B cell (primary cell): ENCODE measurements around the gene RP9. TPM values are rescaled to one million over a fixed set of nuclear protein-coding genes. Genes with fewer than 3 reads are reported as not detected.
A peak's percentile ranks its signal among the peaks of the same experiment; 100 is the strongest.

ENCODE experiments used
- ATAC-seq: fragments of 200-7000 bp; cut with Tn5 transposase; one replicate; pipeline ENCODE4 v1.10.0; 2021; ENCODE audit warnings: low read depth, mild to moderate bottlenecking, moderate number of reproducible peaks, moderate library complexity
- CTCF ChIA-PET: fragments of 350-600 bp; sonication (Branson Sonifier 250); formaldehyde crosslinking; loops from one replicate; lab custom pipeline; 2021; ENCODE audit warnings: antibody characterized with exemption, inconsistent platforms; lab: Charles Lee
- POLR2A ChIA-PET: fragments of 350-600 bp; sonication (Branson Sonifier 250); formaldehyde crosslinking; loops from one replicate; lab custom pipeline; 2021; ENCODE audit warnings: antibody characterized with exemption; lab: Charles Lee
- DNase-seq: peaks from one replicate; pipeline ENCODE4 v3.0.0; 2013
- H2AFZ ChIP-seq: 2 replicates; pipeline ENCODE4 v1.6.1; 2012; ENCODE audit warnings: mild to moderate bottlenecking, low read depth, low read length; ENCODE audit not compliant: insufficient read depth, poor library complexity, severe bottlenecking
- H3K27ac ChIP-seq, 2 donors: 1 replicate in 1 of 2; 2 replicates in 1 of 2; pipeline ENCODE4 v1.5.1; 2012 to 2013; ENCODE audit warnings: low read length in 2 of 2, mild to moderate bottlenecking in 2 of 2, moderate library complexity in 1 of 2
- H3K27me3 ChIP-seq, 4 experiments: fragments of 200-600 bp in 1 of 4; sonication (generic) in 1 of 4; replicated peaks in 1 of 4; 1 replicate in 2 of 4; 2 replicates in 2 of 4; pipeline versions ENCODE4 v1.6.1 to v1.7.0; 2013 to 2016; ENCODE audit warnings: low read length in 3 of 4, mild to moderate bottlenecking in 2 of 4, mixed read lengths in 1 of 4, moderate library complexity in 1 of 4; ENCODE audit not compliant: insufficient read depth in 4 of 4, control insufficient read depth in 3 of 4; ENCODE audit errors: control extremely low read depth in 1 of 4
- H3K36me3 ChIP-seq, 2 experiments: replicated peaks in 1 of 2; 1 replicate in 1 of 2; 2 replicates in 1 of 2; pipeline versions ENCODE4 v1.6.1 to v1.7.1; 2013; ENCODE audit warnings: low read length in 1 of 2; ENCODE audit not compliant: insufficient read depth in 2 of 2, control insufficient read depth in 1 of 2; ENCODE audit errors: control extremely low read depth in 1 of 2, extremely low read depth in 1 of 2
- H3K4me1 ChIP-seq, 2 donors: fragments of 200-600 bp in 1 of 2; sonication (generic) in 1 of 2; 1 replicate in 1 of 2; 2 replicates in 1 of 2; pipeline versions ENCODE4 v1.5.1 to v1.6.1; 2013 to 2017; ENCODE audit warnings: low read length in 2 of 2; ENCODE audit not compliant: control insufficient read depth in 2 of 2, insufficient read depth in 2 of 2
- H3K4me2 ChIP-seq: replicated peaks from 2 replicates; pipeline ENCODE3; 2012; ENCODE audit warnings: mild to moderate bottlenecking, low read depth, low read length; ENCODE audit not compliant: poor library complexity, severe bottlenecking
- H3K4me3 ChIP-seq, 5 experiments: fragments of 200-600 bp in 1 of 5; sonication (generic) in 1 of 5; 1 replicate in 3 of 5; 2 replicates in 2 of 5; pipeline versions ENCODE4 v1.5.1 to v1.7.0; 2011 to 2016; ENCODE audit warnings: low read length in 4 of 5, mild to moderate bottlenecking in 4 of 5, low read depth in 2 of 5, control low read depth in 1 of 5, moderate library complexity in 1 of 5; ENCODE audit not compliant: insufficient read depth in 1 of 5; ENCODE audit errors: control extremely low read depth in 1 of 5, extremely low read depth in 1 of 5
- H3K79me2 ChIP-seq: fragments of 200-600 bp; sonication (generic); one replicate; pipeline ENCODE4 v1.6.0; 2016; ENCODE audit warnings: low read length; ENCODE audit not compliant: control insufficient read depth, insufficient read depth
- H3K9ac ChIP-seq: fragments of 200-600 bp; sonication (generic); 2 replicates; pipeline ENCODE4 v1.6.1; 2017; ENCODE audit warnings: mild to moderate bottlenecking, low read length, moderate library complexity
- H3K9me3 ChIP-seq, 3 donors: one replicate each; pipeline versions ENCODE4 v1.6.1 to v1.7.1; 2013; ENCODE audit warnings: low read length in 2 of 3; ENCODE audit not compliant: control insufficient read depth in 2 of 3, insufficient read depth in 1 of 3; ENCODE audit errors: control extremely low read depth in 1 of 3
- H4K20me1 ChIP-seq: 2 replicates; pipeline ENCODE4 v1.6.0; 2012; ENCODE audit warnings: mild to moderate bottlenecking, low read length; ENCODE audit not compliant: insufficient read depth, control insufficient read depth, poor library complexity, severe bottlenecking
- H3K27ac Mint-ChIP-seq: one replicate; pipeline ENCODE4 v1.8.0; 2021; ENCODE audit warnings: mixed read lengths
- H3K27me3 Mint-ChIP-seq: one replicate; pipeline ENCODE4 v1.8.0; 2021; ENCODE audit warnings: mixed read lengths
- H3K4me1 Mint-ChIP-seq: one replicate; pipeline ENCODE4 v1.8.0; 2021; ENCODE audit warnings: mixed read lengths
- H3K4me3 Mint-ChIP-seq: one replicate; pipeline ENCODE4 v1.8.0; 2021; ENCODE audit warnings: mixed read lengths
- H3K9me3 Mint-ChIP-seq: one replicate; pipeline ENCODE4 v1.8.0; 2022; ENCODE audit warnings: mixed read lengths; ENCODE audit not compliant: insufficient read depth
- EZH2 ChIP-seq: IDR thresholded peaks from 2 replicates; pipeline ENCODE4 v1.6.1; 2012; ENCODE audit warnings: borderline replicate concordance, low read depth, mild to moderate bottlenecking, moderate library complexity, low read length; ENCODE audit not compliant: insufficient read depth, poor library complexity, severe bottlenecking
- WGBS: methylation state at CpG from one replicate; pipeline ENCODE4 v1.1.5; 2013; ENCODE audit warnings: missing lambda C conversion rate; ENCODE audit not compliant: insufficient coverage; 5-methylcytosine and 5-hydroxymethylcytosine counted together
- intact Hi-C: fragments of 100-400 bp; cut with micrococcal nuclease; formaldehyde crosslinking; loops from one replicate; pipeline ENCODE4 v1.10.0; 2022
- polyA plus RNA-seq: library from polyadenylated mRNA; depleted of rRNA; stranded (reverse); fragments of >200 nt; gene quantifications from 2 replicates; pipeline ENCODE4 v1.2.3, GENCODE V29; 2012
- total RNA-seq, 2 donors: library from RNA; stranded (reverse); fragments of 120-200 nt in 1 of 2; gene quantifications; 1 replicate in 1 of 2; 2 replicates in 1 of 2; pipeline versions ENCODE4 v1.2.3 to v1.2.4, GENCODE V29; 2013 to 2022
- TF ChIP-seq, protein P1 (sequence below): fragments of 200-600 bp; IDR thresholded peaks from one replicate; pipeline ENCODE4 v1.8.0; 2022; ENCODE audit warnings: antibody characterized with exemption, mild to moderate bottlenecking

The RP9 gene
- total and polyA plus RNA-seq, 2 donors (not counting 1 experiment from before 2014, with no cell fraction given): 23.0 to 69.4 TPM

DNA sequence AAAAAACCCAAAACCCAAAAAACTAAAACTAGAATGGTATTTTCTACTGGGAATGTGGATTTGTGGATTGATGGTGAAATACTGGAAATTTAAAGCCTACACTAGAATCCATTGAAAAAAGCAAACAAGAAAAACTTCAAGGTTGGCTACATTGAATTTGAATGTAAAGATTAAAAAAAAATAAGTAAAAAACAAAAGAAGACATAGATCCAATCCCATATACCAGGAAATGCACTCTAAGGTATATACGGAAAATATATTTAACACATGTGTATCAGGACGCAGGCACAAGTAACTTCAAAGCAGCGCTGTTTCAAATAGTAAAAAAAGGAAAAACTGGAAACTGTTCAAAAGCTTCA, 19.4 kb upstream of the RP9 start:
- ChIA-PET CTCF (interaction anchor here (1.5 to 2.3 kb wide), 3 partner anchors 19 to 328 kb away, joined by 3 to 7 read pairs (median 3); partner anchors contain the start of gene RP9), POLR2A (interaction anchor here (0.6 kb wide), 1 partner anchor 20 kb away, joined by 3 read pairs; the partner anchor contains the start of gene RP9)
- ATAC-seq (no peak), DNase-seq (no peak)
- Histone ChIP-seq H3K27ac (peak overlapping the region; percentile 8 to 79), H3K36me3 (no peaks in the 10 kb centered on the region), H4K20me1 (no peaks in the 10 kb centered on the region), H3K4me3 (peak overlapping the region; percentile 39 to 81 (median 62)), H3K9ac (peak overlapping the region; percentile 82), H2AFZ (peak overlapping the region; percentile 94), H3K79me2 (peaks cover 17% of the 10 kb centered on the region), H3K27me3 (no peaks in the 10 kb centered on the region), H3K9me3 (no peaks in the 10 kb centered on the region), H3K4me2 (peak overlapping the region; percentile 86), H3K4me1 (peaks cover 7 to 9% of the 10 kb centered on the region in 2 donors)
- intact Hi-C loops: loop anchor here (2.0 to 5.0 kb wide), 2 partner anchors 282 to 1909 kb away; partner anchors contain the start of gene DPY19L1
- peak overlapping the region; percentile 97 for H3K4me3 Mint-ChIP-seq
- TF ChIP-seq, protein P1, sequence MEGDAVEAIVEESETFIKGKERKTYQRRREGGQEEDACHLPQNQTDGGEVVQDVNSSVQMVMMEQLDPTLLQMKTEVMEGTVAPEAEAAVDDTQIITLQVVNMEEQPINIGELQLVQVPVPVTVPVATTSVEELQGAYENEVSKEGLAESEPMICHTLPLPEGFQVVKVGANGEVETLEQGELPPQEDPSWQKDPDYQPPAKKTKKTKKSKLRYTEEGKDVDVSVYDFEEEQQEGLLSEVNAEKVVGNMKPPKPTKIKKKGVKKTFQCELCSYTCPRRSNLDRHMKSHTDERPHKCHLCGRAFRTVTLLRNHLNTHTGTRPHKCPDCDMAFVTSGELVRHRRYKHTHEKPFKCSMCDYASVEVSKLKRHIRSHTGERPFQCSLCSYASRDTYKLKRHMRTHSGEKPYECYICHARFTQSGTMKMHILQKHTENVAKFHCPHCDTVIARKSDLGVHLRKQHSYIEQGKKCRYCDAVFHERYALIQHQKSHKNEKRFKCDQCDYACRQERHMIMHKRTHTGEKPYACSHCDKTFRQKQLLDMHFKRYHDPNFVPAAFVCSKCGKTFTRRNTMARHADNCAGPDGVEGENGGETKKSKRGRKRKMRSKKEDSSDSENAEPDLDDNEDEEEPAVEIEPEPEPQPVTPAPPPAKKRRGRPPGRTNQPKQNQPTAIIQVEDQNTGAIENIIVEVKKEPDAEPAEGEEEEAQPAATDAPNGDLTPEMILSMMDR: no peak
- no peak for TF ChIP-seq EZH2
- peak overlapping the region; percentile 91 for H3K27ac Mint-ChIP-seq
- H3K4me1 Mint-ChIP-seq: peaks cover 24% of the 10 kb centered on the region
- 0% methylated on average over 2 of the region's 3 CpGs for WGBS
- no peaks in the 10 kb centered on the region for H3K27me3 Mint-ChIP-seq
- no peaks in the 10 kb centered on the region for H3K9me3 Mint-ChIP-seq

DNA sequence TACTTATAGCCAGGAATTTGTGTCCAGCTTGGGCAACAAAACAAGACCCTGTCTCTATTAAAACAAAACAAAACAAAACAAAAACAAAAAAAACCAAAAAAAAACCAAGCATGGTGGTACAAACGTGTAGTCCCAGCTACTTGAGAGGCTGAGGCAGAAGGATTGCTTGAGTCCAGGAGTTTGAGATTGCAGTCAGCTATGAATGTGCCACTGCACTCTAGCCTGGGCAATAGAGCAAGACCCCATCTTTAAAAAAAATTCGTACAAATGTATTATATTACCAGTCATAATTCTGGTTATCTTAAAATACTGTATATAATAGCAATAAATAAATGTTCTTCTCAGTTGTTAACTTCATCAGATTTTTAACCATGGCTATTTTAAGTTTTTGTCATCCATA, 17.9 kb upstream of the RP9 start:
- Histone ChIP-seq H3K27ac (no peak overlapping the region), H3K27me3 (peaks cover 0 to 7% (median 2%) of the 10 kb centered on the region in 4 experiments), H3K4me3 (no peak overlapping the region), H3K9ac (no peak overlapping the region), H3K4me2 (no peak overlapping the region), H3K36me3 (no peaks in the 10 kb centered on the region), H3K79me2 (peaks cover 12% of the 10 kb centered on the region), H4K20me1 (no peaks in the 10 kb centered on the region), H2AFZ (no peak overlapping the region), H3K4me1 (peaks cover 7 to 9% of the 10 kb centered on the region in 2 donors), H3K9me3 (no peaks in the 10 kb centered on the region)
- intact Hi-C loops: loop anchor here (5.0 kb wide), 1 partner anchor 1910 kb away; the partner anchor contains the start of gene DPY19L1
- Mint-ChIP-seq H3K27me3 (no peaks in the 10 kb centered on the region), H3K27ac (no peak overlapping the region), H3K9me3 (no peaks in the 10 kb centered on the region), H3K4me1 (peaks cover 24% of the 10 kb centered on the region), H3K4me3 (no peak overlapping the region)
- TF ChIP-seq EZH2: no peak
- ChIA-PET POLR2A (no interaction called here), CTCF (interaction anchor here (2.3 kb wide), 1 partner anchor 17 kb away, joined by 7 read pairs; the partner anchor contains the start of gene RP9)
- ATAC-seq (no peak), DNase-seq (no peak)
- no CpG with 5 or more reads among the region's 2 CpGs for WGBS
